ENCODE data around the gene DKC1.

Gene DKC1

DNA sequence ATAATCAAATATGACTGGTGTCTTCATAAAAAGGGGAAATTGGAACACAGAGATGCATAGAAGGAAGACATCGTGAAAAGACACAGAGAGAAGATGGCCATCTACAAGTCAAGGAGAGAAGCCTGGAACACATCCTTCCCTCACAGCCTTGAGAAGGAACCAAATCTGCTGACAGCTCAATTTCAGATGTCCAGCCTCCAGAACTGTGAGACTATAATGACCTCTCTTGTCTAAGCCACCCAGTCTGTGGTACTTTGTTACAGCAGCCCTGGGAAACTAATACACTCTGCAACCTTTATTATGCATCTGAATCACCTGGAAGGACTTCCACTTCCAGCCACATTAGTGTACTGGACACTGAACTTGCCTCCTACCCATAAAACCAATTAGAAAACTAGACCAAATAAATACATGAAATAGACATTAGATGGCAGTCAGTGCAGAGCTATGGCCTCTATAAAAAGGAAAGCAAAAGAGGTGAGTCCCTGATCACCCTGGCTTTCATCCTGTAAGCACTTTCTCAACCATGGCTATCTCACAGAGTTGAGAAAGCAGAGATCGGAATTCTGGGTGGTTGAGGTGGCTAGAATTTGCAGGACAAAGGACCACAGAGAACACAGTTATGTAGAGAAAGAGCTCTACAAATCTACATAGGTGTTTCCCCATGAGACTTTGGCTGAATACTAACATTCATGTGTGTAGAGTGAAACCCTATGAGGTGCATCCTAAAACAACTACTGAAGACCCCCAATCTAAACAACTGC, 37.5 kb upstream of the DKC1 start:
- Histone ChIP-seq H2BK12ac (ENCODE audit: low read length) (no peak overlapping the region), H2BK120ac (ENCODE audit: insufficient read depth, low read length, poor library complexity) (no peak overlapping the region), H3K4me1 (ENCODE audit: control insufficient read depth in 1 of 2, insufficient read depth in 2 of 2, low read length in 2 of 2) (peaks cover 0 to 3% of the 10 kb centered on the region in 2 experiments), H3K23ac (ENCODE audit: low read length) (no peak overlapping the region), H4K12ac (ENCODE audit: low read depth, low read length) (no peak overlapping the region), H2AFZ (ENCODE audit: insufficient read depth, low read length, poor library complexity) (no peak overlapping the region), H3K9me3 (ENCODE audit: insufficient read depth, low read depth, low read length) (no peaks in the 10 kb centered on the region), H3K27me3 (ENCODE audit: insufficient read depth, low read length) (no peaks in the 10 kb centered on the region), H3K4me2 (ENCODE audit: low read length) (no peak overlapping the region), H3K27ac (ENCODE audit: low read depth, low read length) (no peak overlapping the region), H4K91ac (ENCODE audit: low read depth, low read length) (no peak overlapping the region), H3K4ac (ENCODE audit: low read depth, low read length) (no peak overlapping the region), H3K14ac (ENCODE audit: low read length) (no peak overlapping the region), H3K36me3 (ENCODE audit: control insufficient read depth in 1 of 2, insufficient read depth in 2 of 2, low read length in 2 of 2) (no peaks in the 10 kb centered on the region), H4K8ac (ENCODE audit: low read depth, low read length) (no peak overlapping the region), H3K18ac (ENCODE audit: low read length) (no peak overlapping the region), H3K79me2 (ENCODE audit: control insufficient read depth, insufficient read depth, low read length, poor library complexity) (no peaks in the 10 kb centered on the region), H2BK5ac (ENCODE audit: low read depth, low read length, poor library complexity) (no peak overlapping the region), H3K4me3 (ENCODE audit: low read depth, low read length) (no peak overlapping the region), H3K79me1 (ENCODE audit: low read length) (no peaks in the 10 kb centered on the region), H2AK5ac (ENCODE audit: low read length) (no peak overlapping the region), H3K9ac (ENCODE audit: low read length) (no peak overlapping the region)
- no CpG with 5 or more reads among the region's 2 CpGs for WGBS (ENCODE audit: extremely low coverage, insufficient coverage, insufficient read length)
- DNase-seq = no peak

DNA sequence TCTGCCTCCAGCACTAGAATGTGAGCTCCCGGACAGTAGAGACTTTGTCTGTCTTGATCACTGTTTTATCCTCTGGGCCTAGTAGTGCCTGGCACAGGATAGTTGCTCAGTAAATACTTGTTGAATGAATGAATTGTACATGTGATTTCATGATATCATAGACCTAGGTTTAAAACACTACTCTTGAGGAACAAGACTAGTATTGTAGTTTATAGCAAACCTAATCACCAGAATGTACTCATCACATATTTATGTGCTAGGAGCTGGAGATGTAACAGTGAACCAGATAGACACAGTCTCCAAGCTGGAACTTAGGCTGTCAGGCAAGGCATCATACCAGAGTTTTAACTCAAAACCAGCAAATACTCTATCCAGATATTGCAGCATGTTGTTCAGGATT, 35.2 kb upstream of the DKC1 start:
- no peak overlapping the region for H3K4ac ChIP-seq (ENCODE audit: low read depth, low read length)
- H3K4me2 ChIP-seq (ENCODE audit: low read length) = no peak overlapping the region
- no peak overlapping the region for H3K27ac ChIP-seq (ENCODE audit: low read depth, low read length)
- no peak overlapping the region for H2AFZ ChIP-seq (ENCODE audit: insufficient read depth, low read length, poor library complexity)
- H3K27me3 ChIP-seq (ENCODE audit: insufficient read depth, low read length) = no peaks in the 10 kb centered on the region
- no peak overlapping the region for H3K23ac ChIP-seq (ENCODE audit: low read length)
- no peak overlapping the region for H2BK120ac ChIP-seq (ENCODE audit: insufficient read depth, low read length, poor library complexity)
- H3K9ac ChIP-seq (ENCODE audit: low read length) = no peak overlapping the region
- no peaks in the 10 kb centered on the region for H3K36me3 ChIP-seq (ENCODE audit: control insufficient read depth in 1 of 2, insufficient read depth in 2 of 2, low read length in 2 of 2)
- no peak overlapping the region for H4K8ac ChIP-seq (ENCODE audit: low read depth, low read length)
- no peak overlapping the region for H3K4me3 ChIP-seq (ENCODE audit: low read depth, low read length)
- no peaks in the 10 kb centered on the region for H3K9me3 ChIP-seq (ENCODE audit: insufficient read depth, low read depth, low read length)
- no peak overlapping the region for H3K18ac ChIP-seq (ENCODE audit: low read length)
- H4K12ac ChIP-seq (ENCODE audit: low read depth, low read length) = no peak overlapping the region
- H2BK12ac ChIP-seq (ENCODE audit: low read length) = no peak overlapping the region
- WGBS (ENCODE audit: extremely low coverage, insufficient coverage, insufficient read length) = no CpG with 5 or more reads among the region's 1 CpG
- no peaks in the 10 kb centered on the region for H3K79me2 ChIP-seq (ENCODE audit: control insufficient read depth, insufficient read depth, low read length, poor library complexity)
- H3K14ac ChIP-seq (ENCODE audit: low read length) = no peak overlapping the region
- H3K4me1 ChIP-seq (ENCODE audit: control insufficient read depth in 1 of 2, insufficient read depth in 2 of 2, low read length in 2 of 2) = peaks cover 0 to 3% of the 10 kb centered on the region in 2 experiments
- no peak overlapping the region for H2BK5ac ChIP-seq (ENCODE audit: low read depth, low read length, poor library complexity)
- H3K79me1 ChIP-seq (ENCODE audit: low read length) = no peaks in the 10 kb centered on the region
- DNase-seq = no peak
- no peak overlapping the region for H4K91ac ChIP-seq (ENCODE audit: low read depth, low read length)
- no peak overlapping the region for H2AK5ac ChIP-seq (ENCODE audit: low read length)

DNA sequence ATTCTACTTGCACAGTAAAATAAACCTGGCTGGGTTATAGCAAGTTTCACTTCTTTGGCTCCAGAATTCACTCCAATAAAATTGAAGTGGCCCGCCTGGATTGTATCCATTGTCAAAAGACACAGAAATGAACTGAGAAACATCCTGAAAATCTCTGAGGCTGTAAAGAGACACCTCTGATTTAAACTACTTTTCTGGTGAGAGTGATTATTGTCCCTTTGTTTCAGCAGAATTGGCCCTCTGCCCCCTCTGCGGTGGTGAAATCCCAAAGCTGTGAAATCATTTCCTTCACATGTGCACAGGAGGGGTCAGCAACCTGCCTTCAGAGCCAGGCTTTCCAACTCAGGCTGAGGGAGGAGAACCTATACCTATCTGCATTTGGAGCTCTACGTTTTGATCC, 34.8 kb upstream of the DKC1 start:
- no peak for DNase-seq
- no CpG with 5 or more reads among the region's 3 CpGs for WGBS (ENCODE audit: extremely low coverage, insufficient coverage, insufficient read length)

GRCh38 chrX:154728431-154729190, 34.1 kb upstream of the DKC1 start:
- Histone ChIP-seq H2BK5ac (ENCODE audit: low read depth, low read length, poor library complexity) (no peak overlapping the region), H3K27me3 (ENCODE audit: insufficient read depth, low read length) (no peaks in the 10 kb centered on the region), H3K4me1 (ENCODE audit: control insufficient read depth in 1 of 2, insufficient read depth in 2 of 2, low read length in 2 of 2) (peaks cover 0 to 3% of the 10 kb centered on the region in 2 experiments), H4K12ac (ENCODE audit: low read depth, low read length) (no peak overlapping the region), H3K36me3 (ENCODE audit: control insufficient read depth in 1 of 2, insufficient read depth in 2 of 2, low read length in 2 of 2) (no peaks in the 10 kb centered on the region), H3K9me3 (ENCODE audit: insufficient read depth, low read depth, low read length) (no peaks in the 10 kb centered on the region), H3K4me3 (ENCODE audit: low read depth, low read length) (no peak overlapping the region), H3K27ac (ENCODE audit: low read depth, low read length) (no peak overlapping the region), H2AFZ (ENCODE audit: insufficient read depth, low read length, poor library complexity) (no peak overlapping the region), H3K23ac (ENCODE audit: low read length) (no peak overlapping the region), H3K4me2 (ENCODE audit: low read length) (no peak overlapping the region), H3K9ac (ENCODE audit: low read length) (no peak overlapping the region), H3K18ac (ENCODE audit: low read length) (no peak overlapping the region), H3K79me2 (ENCODE audit: control insufficient read depth, insufficient read depth, low read length, poor library complexity) (no peaks in the 10 kb centered on the region), H3K79me1 (ENCODE audit: low read length) (no peaks in the 10 kb centered on the region), H3K14ac (ENCODE audit: low read length) (no peak overlapping the region), H3K4ac (ENCODE audit: low read depth, low read length) (no peak overlapping the region), H2BK120ac (ENCODE audit: insufficient read depth, low read length, poor library complexity) (no peak overlapping the region), H2AK5ac (ENCODE audit: low read length) (no peak overlapping the region), H4K8ac (ENCODE audit: low read depth, low read length) (no peak overlapping the region), H2BK12ac (ENCODE audit: low read length) (no peak overlapping the region), H4K91ac (ENCODE audit: low read depth, low read length) (no peak overlapping the region)
- no peak for DNase-seq
- no CpG with 5 or more reads among the region's 7 CpGs for WGBS (ENCODE audit: extremely low coverage, insufficient coverage, insufficient read length)

More for the DNA sequence above, 34.8 kb upstream of the DKC1 start:
- H4K91ac ChIP-seq (ENCODE audit: low read depth, low read length) = no peak overlapping the region
- H3K4me2 ChIP-seq (ENCODE audit: low read length) = no peak overlapping the region
- H2BK120ac ChIP-seq (ENCODE audit: insufficient read depth, low read length, poor library complexity) = no peak overlapping the region
- H2BK5ac ChIP-seq (ENCODE audit: low read depth, low read length, poor library complexity) = no peak overlapping the region
- no peak overlapping the region for H3K9ac ChIP-seq (ENCODE audit: low read length)
- no peak overlapping the region for H2AFZ ChIP-seq (ENCODE audit: insufficient read depth, low read length, poor library complexity)
- H3K36me3 ChIP-seq (ENCODE audit: control insufficient read depth in 1 of 2, insufficient read depth in 2 of 2, low read length in 2 of 2) = no peaks in the 10 kb centered on the region
- H4K8ac ChIP-seq (ENCODE audit: low read depth, low read length) = no peak overlapping the region
- no peak overlapping the region for H3K18ac ChIP-seq (ENCODE audit: low read length)
- H3K4me3 ChIP-seq (ENCODE audit: low read depth, low read length) = no peak overlapping the region
- no peak overlapping the region for H3K14ac ChIP-seq (ENCODE audit: low read length)
- no peak overlapping the region for H3K23ac ChIP-seq (ENCODE audit: low read length)
- no peak overlapping the region for H4K12ac ChIP-seq (ENCODE audit: low read depth, low read length)
- no peak overlapping the region for H2BK12ac ChIP-seq (ENCODE audit: low read length)
- H3K9me3 ChIP-seq (ENCODE audit: insufficient read depth, low read depth, low read length) = no peaks in the 10 kb centered on the region
- H3K79me1 ChIP-seq (ENCODE audit: low read length) = no peaks in the 10 kb centered on the region
- H2AK5ac ChIP-seq (ENCODE audit: low read length) = no peak overlapping the region
- H3K4me1 ChIP-seq (ENCODE audit: control insufficient read depth in 1 of 2, insufficient read depth in 2 of 2, low read length in 2 of 2) = peaks cover 0 to 3% of the 10 kb centered on the region in 2 experiments
- H3K27ac ChIP-seq (ENCODE audit: low read depth, low read length) = no peak overlapping the region
- no peaks in the 10 kb centered on the region for H3K27me3 ChIP-seq (ENCODE audit: insufficient read depth, low read length)
- no peaks in the 10 kb centered on the region for H3K79me2 ChIP-seq (ENCODE audit: control insufficient read depth, insufficient read depth, low read length, poor library complexity)
- no peak overlapping the region for H3K4ac ChIP-seq (ENCODE audit: low read depth, low read length)
